Thymus (tissue), 11 donors: ENCODE measurements around the gene MAP3K5. TPM values are rescaled to one million over a fixed set of nuclear protein-coding genes. Genes with fewer than 3 reads are reported as not detected.

Experiments used
- DNase-seq, 9 donors: peaks; one replicate each; pipeline ENCODE4 v3.0.0-alpha.2; 2013; ENCODE audit warnings: low spot score in 9 of 9, low read depth in 6 of 9, missing footprints in 1 of 9
- H3K27ac ChIP-seq, 2 donors: one replicate each; pipeline ENCODE4 v1.5.1; 2013; ENCODE audit warnings: control low read depth in 1 of 2, low read depth in 1 of 2, low read length in 1 of 2, mild to moderate bottlenecking in 1 of 2, moderate library complexity in 1 of 2
- H3K27me3 ChIP-seq, 2 donors: one replicate each; pipeline ENCODE4 v1.5.1; 2013; ENCODE audit warnings: low read length in 1 of 2; ENCODE audit not compliant: control insufficient read depth in 2 of 2, insufficient read depth in 1 of 2
- H3K36me3 ChIP-seq, 2 donors: one replicate each; pipeline ENCODE4 v1.5.1; 2013; ENCODE audit warnings: low read length in 1 of 2, mild to moderate bottlenecking in 1 of 2, moderate library complexity in 1 of 2; ENCODE audit not compliant: control insufficient read depth in 2 of 2, insufficient read depth in 2 of 2
- H3K4me1 ChIP-seq, 2 donors: one replicate each; pipeline ENCODE4 v1.5.1; 2013; ENCODE audit warnings: low read length in 2 of 2; ENCODE audit not compliant: control insufficient read depth in 2 of 2, insufficient read depth in 2 of 2
- H3K4me3 ChIP-seq, 2 donors: one replicate each; pipeline ENCODE4 v1.5.1; 2013; ENCODE audit warnings: low read length in 2 of 2, control low read depth in 1 of 2, mild to moderate bottlenecking in 1 of 2
- H3K9me3 ChIP-seq, 2 donors: one replicate each; pipeline ENCODE4 v1.5.1; 2013; ENCODE audit warnings: low read length in 1 of 2, mild to moderate bottlenecking in 1 of 2; ENCODE audit not compliant: control insufficient read depth in 2 of 2, insufficient read depth in 1 of 2
- WGBS: extraction: QIAGEN DNeasy Blood & Tissue Kit; methylation state at CpG from one replicate; pipeline ENCODE4 v1.1.7; 2013; 5-methylcytosine and 5-hydroxymethylcytosine counted together
- polyA plus RNA-seq: library from polyadenylated mRNA; stranded (reverse); fragments of 200-250 nt; gene quantifications from one replicate; pipeline ENCODE4 v1.2.3, GENCODE V29; 2013
- total RNA-seq: library from RNA; stranded (reverse); fragments of 120-200 nt; gene quantifications from one replicate; pipeline ENCODE4 v1.2.4, GENCODE V29; 2013
- donor health status: healthy.

MAP3K5 gene
- total and polyA plus RNA-seq, 2 donors, result 7.3 to 23.0 TPM

DNA sequence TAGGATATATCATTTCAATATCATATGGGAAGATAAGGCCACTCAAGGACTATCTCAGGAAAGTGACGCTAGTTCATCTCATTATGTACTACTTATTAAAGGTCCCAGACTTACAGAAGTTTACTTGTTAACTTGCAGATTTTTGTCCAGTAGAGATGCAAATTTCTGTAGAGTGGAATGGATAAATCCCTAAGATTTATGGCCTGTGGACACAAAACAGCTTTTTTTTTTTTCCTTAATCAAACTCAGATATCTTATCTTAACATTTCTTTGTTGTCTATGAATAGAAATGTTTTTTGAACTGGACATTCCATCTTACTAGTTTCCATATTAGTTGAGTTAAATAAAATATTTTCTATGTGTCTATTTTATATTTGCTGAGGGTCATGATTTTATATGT lies 131.6 kb downstream of the MAP3K5 start:
- Histone ChIP-seq H3K27ac (no peak overlapping the region), H3K27me3 (no peaks in the 10 kb centered on the region), H3K36me3 (no peaks in the 10 kb centered on the region), H3K4me1 (no peaks in the 10 kb centered on the region), H3K9me3 (no peaks in the 10 kb centered on the region), H3K4me3 (no peak overlapping the region)
- DNase-seq, result no peak
- WGBS, result 98% methylated on average over 1 of the region's 1 CpG

DNA sequence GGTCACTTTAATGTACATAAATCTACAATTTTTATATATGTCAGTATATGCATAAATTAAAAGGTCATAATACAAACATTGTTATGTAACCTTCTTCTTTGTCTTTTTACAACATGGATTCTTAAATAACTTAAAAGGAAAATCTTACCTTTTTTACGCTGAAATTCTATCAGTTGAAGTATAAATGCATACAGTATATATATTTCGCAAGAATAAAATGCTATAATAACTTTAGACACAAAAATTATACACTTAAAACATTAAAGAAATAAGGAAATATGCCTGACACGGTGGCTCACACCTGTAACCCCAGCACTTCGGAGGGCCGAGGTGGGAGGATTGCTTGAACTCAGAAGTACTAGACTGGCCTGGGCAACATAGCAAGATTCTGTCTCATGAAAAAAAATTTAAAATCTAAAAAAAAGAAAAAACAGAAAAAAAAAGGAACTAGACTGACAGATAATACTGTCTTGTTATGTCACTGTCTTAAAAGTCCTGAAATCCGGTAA lies 132.2 kb downstream of the MAP3K5 start:
- WGBS, result 96% methylated on average over 6 of the region's 6 CpGs

DNA sequence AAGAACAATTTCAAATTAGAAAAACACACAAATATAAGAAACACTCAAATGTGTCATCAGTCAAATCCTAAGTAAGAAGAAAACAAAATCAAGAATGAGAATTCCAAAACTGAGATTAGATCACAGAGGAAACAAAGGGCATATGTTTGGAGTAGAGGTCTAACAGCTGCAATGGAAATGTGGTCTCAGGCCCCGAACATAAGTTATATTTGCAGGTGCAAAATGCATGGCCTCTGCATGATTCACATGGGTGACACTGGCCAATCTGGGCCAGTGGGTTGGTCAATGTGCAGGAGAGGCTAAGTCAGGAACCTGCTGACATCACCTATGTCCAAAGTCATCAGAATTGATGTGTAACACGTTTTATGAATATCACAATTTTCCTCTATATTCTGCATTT lies 133.6 kb downstream of the MAP3K5 start:
- H3K4me1 ChIP-seq, result no peaks in the 10 kb centered on the region
- H3K27me3 ChIP-seq, result no peaks in the 10 kb centered on the region
- no peaks in the 10 kb centered on the region for H3K36me3 ChIP-seq
- 97% methylated on average over 2 of the region's 2 CpGs for WGBS
- no peak for DNase-seq
- no peak overlapping the region for H3K4me3 ChIP-seq
- H3K27ac ChIP-seq, result no peak overlapping the region
- no peaks in the 10 kb centered on the region for H3K9me3 ChIP-seq

More for the DNA sequence above, 132.2 kb downstream of the MAP3K5 start:
- H3K4me3 ChIP-seq, result no peak overlapping the region
- no peak overlapping the region for H3K27ac ChIP-seq
- no peaks in the 10 kb centered on the region for H3K27me3 ChIP-seq
- no peaks in the 10 kb centered on the region for H3K4me1 ChIP-seq
- no peak for DNase-seq
- H3K36me3 ChIP-seq, result no peaks in the 10 kb centered on the region
- H3K9me3 ChIP-seq, result no peaks in the 10 kb centered on the region

DNA sequence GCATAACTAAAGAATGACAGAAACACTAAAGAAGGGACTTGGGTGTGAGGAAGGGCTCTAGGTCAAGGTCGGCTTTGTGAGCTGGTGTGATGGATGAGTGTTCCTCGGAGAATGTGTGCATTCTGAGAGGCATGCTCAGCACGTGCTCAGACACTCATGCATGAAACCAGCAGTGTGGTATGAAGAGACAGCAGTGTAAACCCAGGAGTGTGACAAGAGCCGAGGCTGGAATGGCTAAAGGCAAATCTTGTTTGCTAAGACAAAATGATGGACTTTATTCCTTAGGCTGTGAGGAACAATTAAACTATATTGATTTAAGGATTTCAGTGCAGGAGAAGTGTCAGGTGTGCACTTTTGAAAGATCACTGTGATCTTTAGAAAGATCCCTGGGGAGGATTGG lies 134.6 kb downstream of the MAP3K5 start:
- Histone ChIP-seq H3K4me1 (no peaks in the 10 kb centered on the region), H3K36me3 (no peaks in the 10 kb centered on the region), H3K27me3 (no peaks in the 10 kb centered on the region), H3K9me3 (no peaks in the 10 kb centered on the region), H3K4me3 (no peak overlapping the region), H3K27ac (no peak overlapping the region)
- WGBS, result 96% methylated on average over 4 of the region's 4 CpGs
- no peak for DNase-seq

DNA sequence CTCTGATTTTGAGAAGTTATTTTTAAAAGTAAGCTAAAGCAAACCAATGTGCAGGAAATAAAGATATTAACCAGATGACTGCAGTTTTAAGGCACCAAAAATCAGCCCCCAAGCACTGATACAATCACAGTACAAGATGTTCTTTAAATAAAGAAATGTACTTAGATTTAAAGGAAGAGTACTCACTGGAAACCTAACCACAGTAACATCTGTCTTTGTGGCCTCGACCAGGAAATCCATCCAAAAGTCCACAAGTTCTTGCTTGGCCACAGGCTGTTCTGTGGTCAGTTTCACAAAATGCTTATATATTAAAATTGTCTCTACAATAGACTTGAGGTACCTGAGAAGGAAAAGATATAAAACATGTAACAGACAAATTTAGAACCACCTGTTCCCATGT lies 136.2 kb downstream of the MAP3K5 start:
- Histone ChIP-seq H3K27me3 (no peaks in the 10 kb centered on the region), H3K36me3 (no peaks in the 10 kb centered on the region), H3K4me3 (no peak overlapping the region), H3K9me3 (no peaks in the 10 kb centered on the region), H3K27ac (no peak overlapping the region), H3K4me1 (no peaks in the 10 kb centered on the region)
- 8% methylated on average over 1 of the region's 1 CpG for WGBS
- DNase-seq, result no peak

DNA sequence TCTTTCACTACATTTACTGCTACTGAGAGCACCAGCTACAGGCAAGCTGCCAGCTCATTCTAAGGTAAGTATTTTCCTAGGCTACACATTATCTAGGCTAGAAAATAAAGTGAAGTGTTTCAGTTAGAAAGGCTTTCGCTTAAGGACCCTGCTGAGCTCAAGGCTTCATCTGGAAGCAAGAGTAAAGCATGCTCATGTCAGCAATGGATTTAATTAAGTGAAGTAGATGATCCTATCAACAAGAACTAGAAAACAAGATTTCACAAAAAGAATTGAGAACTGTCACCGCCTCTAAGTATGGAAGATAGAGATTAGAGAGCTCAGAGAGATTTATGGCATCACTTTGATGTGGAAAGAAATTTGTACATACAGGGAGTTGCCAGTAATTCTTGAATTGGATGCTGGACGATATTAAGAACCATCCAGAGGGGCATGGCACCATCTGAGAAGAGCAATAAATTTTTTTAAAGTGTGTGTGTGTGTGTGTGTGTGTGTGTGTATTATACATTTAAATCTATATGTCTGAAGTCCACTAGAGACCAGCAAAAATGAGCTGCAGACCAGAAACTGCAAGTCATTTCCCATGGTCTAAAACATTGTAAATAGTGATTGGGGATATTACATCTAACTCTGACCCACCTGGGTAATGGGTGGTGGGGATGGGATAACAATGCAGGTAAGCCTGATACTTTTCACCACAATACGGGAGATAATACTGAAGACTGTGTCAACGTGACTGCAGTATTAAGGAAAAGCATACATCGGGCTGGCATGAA lies 136.8 kb downstream of the MAP3K5 start:
- WGBS, result 86% methylated on average over 6 of the region's 6 CpGs
- H3K36me3 ChIP-seq, result no peaks in the 10 kb centered on the region
- H3K4me1 ChIP-seq, result no peaks in the 10 kb centered on the region
- H3K27me3 ChIP-seq, result no peaks in the 10 kb centered on the region
- H3K9me3 ChIP-seq, result no peaks in the 10 kb centered on the region
- no peak overlapping the region for H3K27ac ChIP-seq
- no peak overlapping the region for H3K4me3 ChIP-seq
- DNase-seq, result no peak

DNA sequence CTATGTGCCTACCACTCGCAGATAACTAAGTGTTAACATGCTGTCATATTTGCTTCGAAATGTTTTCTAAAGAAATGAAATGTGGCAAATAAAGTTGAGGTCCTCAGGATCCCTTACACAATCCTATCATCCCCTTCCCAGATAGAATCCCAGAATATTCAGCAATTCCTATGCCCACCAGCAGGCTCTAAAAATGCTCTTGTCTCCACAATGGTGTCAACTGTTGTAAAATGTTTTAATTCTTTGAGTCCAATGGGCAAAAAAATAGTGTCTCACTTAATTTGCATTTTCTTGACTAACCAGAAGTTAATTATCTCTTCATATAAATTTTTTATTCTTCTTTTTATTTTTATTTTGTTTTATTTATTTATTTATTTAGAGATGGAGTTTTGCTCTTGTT lies 138.2 kb downstream of the MAP3K5 start:
- no peaks in the 10 kb centered on the region for H3K4me1 ChIP-seq
- no peaks in the 10 kb centered on the region for H3K36me3 ChIP-seq
- H3K27me3 ChIP-seq, result no peaks in the 10 kb centered on the region
- H3K4me3 ChIP-seq, result no peak overlapping the region
- no peak for DNase-seq
- H3K27ac ChIP-seq, result no peak overlapping the region
- no peaks in the 10 kb centered on the region for H3K9me3 ChIP-seq
- WGBS, result 98% methylated on average over 2 of the region's 2 CpGs

DNA sequence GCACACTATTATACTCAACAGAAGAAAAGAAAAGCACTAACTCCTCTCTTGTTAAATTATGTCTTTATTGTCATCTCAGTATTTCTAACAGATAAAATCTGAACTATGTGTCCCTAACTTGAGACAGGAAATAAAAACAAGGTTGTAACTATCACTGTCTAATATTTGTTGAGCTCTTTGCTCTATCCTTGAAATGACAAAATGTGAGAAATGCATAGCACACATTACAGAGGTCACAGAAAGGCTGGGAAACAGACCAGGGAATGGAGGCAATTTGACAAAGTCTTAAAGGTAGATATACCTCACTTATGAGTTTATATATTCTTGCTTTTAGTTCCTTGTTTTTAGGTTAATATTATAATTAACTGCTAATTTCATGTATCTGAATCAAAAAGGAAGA lies 139.6 kb downstream of the MAP3K5 start:
- no peaks in the 10 kb centered on the region for H3K9me3 ChIP-seq
- no peak overlapping the region for H3K4me3 ChIP-seq
- H3K4me1 ChIP-seq, result peaks cover 0 to 2% of the 10 kb centered on the region in 2 donors
- no peak for DNase-seq
- no peaks in the 10 kb centered on the region for H3K27me3 ChIP-seq
- H3K27ac ChIP-seq, result no peak overlapping the region
- H3K36me3 ChIP-seq, result no peaks in the 10 kb centered on the region

DNA sequence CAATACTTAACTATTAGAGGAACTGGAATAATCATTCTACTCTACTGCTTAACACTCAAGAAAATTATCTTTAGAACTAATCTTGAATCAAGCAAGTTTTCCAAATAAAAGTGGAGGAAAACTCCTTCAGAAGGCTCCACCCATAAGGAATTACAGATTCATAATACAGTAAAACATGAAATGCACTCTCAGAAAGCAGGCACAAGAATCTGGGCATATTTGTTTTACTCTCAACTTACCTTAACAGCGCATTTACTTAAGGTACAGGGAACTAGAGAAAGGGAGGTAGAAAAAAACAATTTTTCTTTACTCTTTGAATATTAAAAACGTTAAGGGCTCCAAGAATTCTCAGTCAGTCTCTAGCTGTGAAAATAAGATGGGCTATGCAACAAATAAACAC lies 140.3 kb downstream of the MAP3K5 start:
- Histone ChIP-seq H3K4me3 (no peak overlapping the region), H3K36me3 (no peaks in the 10 kb centered on the region), H3K9me3 (no peaks in the 10 kb centered on the region), H3K27ac (no peak overlapping the region), H3K4me1 (peaks cover 0 to 8% of the 10 kb centered on the region in 2 donors), H3K27me3 (no peaks in the 10 kb centered on the region)
- 95% methylated on average over 2 of the region's 2 CpGs for WGBS
- DNase-seq, result no peak
